Measurements from ENCODE around the gene TXK. TPM values are rescaled to one million over a fixed set of nuclear protein-coding genes. Genes with fewer than 3 reads are reported as not detected.

Gene TXK
- total RNA-seq, 6 experiments from 2014 or later, result 0.62 to 2.5 (median 1.5) TPM

DNA sequence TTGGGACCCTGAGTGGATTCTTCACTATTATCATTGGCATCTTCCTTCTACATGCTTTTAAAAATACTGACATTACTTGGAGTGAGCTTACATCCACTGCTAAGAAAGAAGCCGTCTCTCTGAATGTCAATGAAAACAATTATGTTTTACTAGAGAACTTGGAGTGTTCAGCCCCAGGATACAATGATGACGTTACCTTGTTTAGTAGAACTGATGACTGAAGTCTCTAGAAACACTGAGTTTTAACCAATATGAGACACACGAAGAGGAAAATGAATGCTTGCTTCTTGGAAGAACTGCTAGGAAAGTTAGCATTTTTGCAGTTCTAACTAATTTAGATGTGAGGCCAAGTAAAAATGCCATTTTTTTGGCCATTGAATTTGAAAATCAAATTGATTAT lies 98.1 kb downstream of the TXK start:
- no peak for ATAC-seq
- no peak for TF ChIP-seq POLR2A (IDR thresholded peaks at IDR 0.05)
- TF ChIP-seq, protein P1, sequence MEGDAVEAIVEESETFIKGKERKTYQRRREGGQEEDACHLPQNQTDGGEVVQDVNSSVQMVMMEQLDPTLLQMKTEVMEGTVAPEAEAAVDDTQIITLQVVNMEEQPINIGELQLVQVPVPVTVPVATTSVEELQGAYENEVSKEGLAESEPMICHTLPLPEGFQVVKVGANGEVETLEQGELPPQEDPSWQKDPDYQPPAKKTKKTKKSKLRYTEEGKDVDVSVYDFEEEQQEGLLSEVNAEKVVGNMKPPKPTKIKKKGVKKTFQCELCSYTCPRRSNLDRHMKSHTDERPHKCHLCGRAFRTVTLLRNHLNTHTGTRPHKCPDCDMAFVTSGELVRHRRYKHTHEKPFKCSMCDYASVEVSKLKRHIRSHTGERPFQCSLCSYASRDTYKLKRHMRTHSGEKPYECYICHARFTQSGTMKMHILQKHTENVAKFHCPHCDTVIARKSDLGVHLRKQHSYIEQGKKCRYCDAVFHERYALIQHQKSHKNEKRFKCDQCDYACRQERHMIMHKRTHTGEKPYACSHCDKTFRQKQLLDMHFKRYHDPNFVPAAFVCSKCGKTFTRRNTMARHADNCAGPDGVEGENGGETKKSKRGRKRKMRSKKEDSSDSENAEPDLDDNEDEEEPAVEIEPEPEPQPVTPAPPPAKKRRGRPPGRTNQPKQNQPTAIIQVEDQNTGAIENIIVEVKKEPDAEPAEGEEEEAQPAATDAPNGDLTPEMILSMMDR (IDR thresholded peaks at IDR 0.05), result no peak

DNA sequence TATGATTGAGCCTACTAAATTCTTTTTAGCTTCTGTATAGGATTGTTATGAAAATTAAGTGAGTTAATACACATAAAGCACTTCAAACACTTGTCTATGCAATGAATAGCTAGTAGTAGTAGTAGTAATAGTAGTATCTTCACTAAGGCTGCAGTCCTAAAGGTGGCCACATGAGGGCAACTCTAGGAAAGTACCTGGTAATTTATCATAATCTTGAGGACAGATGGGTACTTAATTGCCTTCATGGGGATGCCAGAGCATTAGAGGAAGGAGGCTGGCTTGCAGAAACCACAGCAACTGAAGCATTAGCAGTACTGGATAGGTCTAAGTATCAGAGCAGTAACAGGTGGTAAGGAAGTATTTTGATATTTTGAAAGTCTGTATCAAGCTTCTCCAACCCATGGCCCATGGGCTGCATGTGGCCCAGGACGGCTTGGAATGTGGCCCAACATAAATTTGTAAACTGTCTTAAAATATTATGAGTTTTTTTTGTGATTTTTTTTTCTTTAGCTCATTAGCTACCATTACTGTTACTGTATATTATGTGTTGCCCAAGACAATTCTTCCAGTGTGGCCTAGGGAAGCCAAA lies 100.1 kb downstream of the TXK start:
- no peak for DNase-seq
- TF ChIP-seq POLR2A (IDR thresholded peaks at IDR 0.05), result no peak
- TF ChIP-seq, protein P1 (IDR thresholded peaks at IDR 0.05), result peak; percentile 45 to 61 (median 58)

More for the DNA sequence above, 98.1 kb downstream of the TXK start:
- Histone ChIP-seq H3K27me3 (no peaks in the 10 kb centered on the region), H3K4me3 (no peak overlapping the region), H3K27ac (no peak overlapping the region), H3K4me1 (peaks cover 0 to 36% (median 7%) of the 10 kb centered on the region in 4 donors), H3K36me3 (no peaks in the 10 kb centered on the region), H3K9me3 (no peaks in the 10 kb centered on the region)
- 84% methylated on average over 3 of the region's 3 CpGs for WGBS (ENCODE audit: insufficient coverage, low coverage, low lambda C conversion rate, missing lambda C conversion rate)
- DNase-seq, result no peak
- intact Hi-C loops (cut with DNase I), result no loop called here

DNA sequence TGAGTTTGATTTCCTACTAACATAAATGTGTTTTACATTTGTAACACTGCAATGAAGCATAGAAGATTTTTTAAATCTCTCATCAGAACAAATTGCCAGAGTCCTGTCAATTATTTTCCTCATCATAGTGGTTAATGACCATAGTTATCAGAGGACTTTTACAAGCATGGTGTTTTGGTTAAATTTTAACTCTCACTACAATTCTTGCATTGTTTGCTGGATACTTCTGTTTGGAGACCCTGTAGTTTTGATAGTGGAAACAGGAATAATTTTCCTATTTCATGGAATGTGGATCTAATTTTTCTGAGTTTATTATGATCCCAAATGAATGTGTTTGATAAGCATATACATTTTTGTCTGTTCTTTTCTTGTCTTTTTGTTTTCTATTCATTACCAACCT lies 100.6 kb downstream of the TXK start:
- peak overlapping the region; percentile 37 to 72 (median 69) for H3K27ac ChIP-seq
- intact Hi-C loops (cut with DNase I), result no loop called here
- H3K9me3 ChIP-seq, result no peaks in the 10 kb centered on the region
- DNase-seq (no peak), ATAC-seq (peak in 2 of 4 donors; percentile 12 to 41)
- H3K36me3 ChIP-seq, result no peaks in the 10 kb centered on the region
- peaks cover 0 to 26% (median 7%) of the 10 kb centered on the region in 4 donors for H3K4me1 ChIP-seq
- no peaks in the 10 kb centered on the region for H3K27me3 ChIP-seq
- TF ChIP-seq, protein P1 (IDR thresholded peaks at IDR 0.05), result no peak
- no peak for TF ChIP-seq POLR2A (IDR thresholded peaks at IDR 0.05)
- no peak overlapping the region for H3K4me3 ChIP-seq

More for the DNA sequence above, 100.1 kb downstream of the TXK start:
- Histone ChIP-seq H3K27me3 (no peaks in the 10 kb centered on the region), H3K36me3 (no peaks in the 10 kb centered on the region), H3K9me3 (no peaks in the 10 kb centered on the region), H3K4me3 (no peak overlapping the region), H3K27ac (peak overlapping the region in 2 of 3 donors; percentile 37 to 72), H3K4me1 (peaks cover 0 to 31% (median 7%) of the 10 kb centered on the region in 4 donors)
- WGBS (ENCODE audit: insufficient coverage, low coverage, low lambda C conversion rate, missing lambda C conversion rate), result 93% methylated on average over 1 of the region's 1 CpG
- intact Hi-C loops (cut with DNase I), result no loop called here
- peak; percentile 57 to 73 (median 72) for ATAC-seq

DNA sequence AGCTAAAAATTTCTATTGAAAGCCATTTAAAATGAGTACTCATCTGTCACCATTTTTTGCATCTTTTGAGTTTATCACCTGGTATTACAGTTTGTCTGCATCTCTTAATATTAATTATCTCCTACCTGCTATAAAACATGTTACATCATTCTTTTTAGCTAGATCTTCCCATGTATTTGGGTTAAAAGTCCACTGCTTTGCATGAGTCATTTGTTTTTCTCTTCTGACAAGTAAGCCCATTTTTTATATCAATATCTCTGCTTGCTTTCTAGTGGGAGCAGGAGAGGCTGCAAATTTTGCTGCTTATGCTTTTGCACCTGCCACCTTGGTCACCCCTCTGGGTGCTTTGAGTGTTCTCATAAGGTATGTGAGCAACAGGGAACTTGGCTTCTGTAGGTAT lies 101.3 kb downstream of the TXK start:
- TF ChIP-seq POLR2A (IDR thresholded peaks at IDR 0.05), result no peak
- TF ChIP-seq, protein P1 (IDR thresholded peaks at IDR 0.05), result no peak
- intact Hi-C loops (cut with DNase I), result no loop called here
- peak; percentile 69 to 88 (median 84) for ATAC-seq

More for the DNA sequence above, 101.3 kb downstream of the TXK start:
- Histone ChIP-seq H3K27me3 (no peaks in the 10 kb centered on the region), H3K4me1 (peaks cover 0 to 21% (median 7%) of the 10 kb centered on the region in 4 donors), H3K4me3 (no peak overlapping the region), H3K36me3 (no peaks in the 10 kb centered on the region), H3K27ac (peak overlapping the region; percentile 55 to 72 (median 69)), H3K9me3 (no peaks in the 10 kb centered on the region)
- DNase-seq, result no peak

Measured in right lobe of liver (tissue), 6 donors.